Omental fat pad (tissue), 4 donors: Measurements from ENCODE around the gene PSMF1. TPM values are rescaled to one million over a fixed set of nuclear protein-coding genes. Genes with fewer than 3 reads are reported as not detected.

Experiments
- total RNA-seq, 4 donors: library from RNA; depleted of rRNA; stranded (reverse); fragments of >200 nt; gene quantifications; one replicate each; pipeline ENCODE4 v1.1.0, GENCODE V29; 2016

The PSMF1 gene
- total RNA-seq, 4 donors from 2014 or later: 60.9 to 140 (median 74.6) TPM

Other genes starting within 250 kb of the PSMF1 start
- 10 to 100 TPM in 1 of 4 donors, 1 to 10 TPM in 2, under 1 TPM in 1; 0.44 to 27.6 (median 3.4) TPM for gene ANGPT4, start 202.3 kb upstream of the PSMF1 start, total RNA-seq
- gene RSPO4, start 116.3 kb upstream of the PSMF1 start, total RNA-seq: not detected
- 1 to 10 TPM in 2 of 4 donors, not detected in 2; 1.7 to 2.8 TPM for gene TMEM74B, start 66.4 kb downstream of the PSMF1 start, total RNA-seq
- 1 to 10 TPM in 1 of 4 donors, under 1 TPM in 2, not detected in 1; 0.28 to 2.0 (median 0.38) TPM for gene C20orf202, start 84.9 kb downstream of the PSMF1 start, total RNA-seq
- not detected for gene RAD21L1, start 107.4 kb downstream of the PSMF1 start, total RNA-seq
- gene SNPH, start 147.7 kb downstream of the PSMF1 start, total RNA-seq: 1 to 10 TPM; 2.0 to 3.9 (median 2.5) TPM
- 10 to 100 TPM in 2 of 4 donors, 1 to 10 TPM in 2; 7.7 to 18.0 (median 9.8) TPM for gene SDCBP2, start 210.5 kb downstream of the PSMF1 start, total RNA-seq